Measurements from ENCODE around the gene ZSWIM4. TPM values are rescaled to one million over a fixed set of nuclear protein-coding genes. Genes with fewer than 3 reads are reported as not detected.

Gene ZSWIM4
- total and polyA plus RNA-seq, 2 of the 13 experiments (the other 11 are each of a cell fraction or from before 2014, with no cell fraction given) = 0.33 to 0.86 TPM

DNA sequence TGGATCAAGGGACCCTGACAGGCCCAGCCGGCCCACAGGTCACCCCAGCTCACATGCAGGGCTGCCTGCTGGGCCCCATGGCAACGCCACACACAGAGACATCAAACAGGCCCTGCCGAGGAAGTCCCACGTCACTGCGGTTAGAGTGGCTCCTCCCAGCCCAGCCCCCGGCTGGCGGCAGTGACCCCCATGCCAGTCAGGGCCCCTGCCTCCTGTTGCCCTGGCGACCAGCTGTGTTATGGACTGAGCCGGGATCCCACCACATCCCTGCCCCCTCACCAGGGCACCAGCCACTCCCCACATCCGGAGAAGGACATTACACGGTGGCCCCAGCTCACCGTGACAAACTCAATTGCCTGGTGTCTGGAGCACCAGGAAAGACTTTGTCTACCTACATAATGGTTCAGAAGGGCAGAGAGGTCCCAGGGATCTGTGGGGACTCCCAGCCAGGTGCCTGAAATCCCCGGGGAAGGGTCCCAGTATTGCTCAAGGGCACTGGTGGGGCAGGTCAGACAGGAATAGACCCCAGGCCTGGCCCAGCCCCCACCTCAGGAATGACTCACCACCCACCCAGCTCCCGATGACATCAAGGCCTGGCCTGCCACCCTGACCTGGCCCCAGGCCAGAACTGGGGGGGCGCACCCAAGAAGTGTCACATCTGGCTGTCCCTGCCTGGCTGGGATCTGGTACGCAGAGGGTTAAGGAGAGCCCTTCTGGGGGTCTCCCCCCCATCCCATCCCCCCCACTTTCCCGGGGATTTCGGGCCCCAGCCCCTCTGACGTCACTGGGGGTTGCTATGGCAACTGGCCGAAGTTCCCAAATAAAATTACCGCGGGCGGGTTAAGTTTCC is 51.5 kb downstream of the ZSWIM4 start (continued):
- TF ChIP-seq, protein P1, sequence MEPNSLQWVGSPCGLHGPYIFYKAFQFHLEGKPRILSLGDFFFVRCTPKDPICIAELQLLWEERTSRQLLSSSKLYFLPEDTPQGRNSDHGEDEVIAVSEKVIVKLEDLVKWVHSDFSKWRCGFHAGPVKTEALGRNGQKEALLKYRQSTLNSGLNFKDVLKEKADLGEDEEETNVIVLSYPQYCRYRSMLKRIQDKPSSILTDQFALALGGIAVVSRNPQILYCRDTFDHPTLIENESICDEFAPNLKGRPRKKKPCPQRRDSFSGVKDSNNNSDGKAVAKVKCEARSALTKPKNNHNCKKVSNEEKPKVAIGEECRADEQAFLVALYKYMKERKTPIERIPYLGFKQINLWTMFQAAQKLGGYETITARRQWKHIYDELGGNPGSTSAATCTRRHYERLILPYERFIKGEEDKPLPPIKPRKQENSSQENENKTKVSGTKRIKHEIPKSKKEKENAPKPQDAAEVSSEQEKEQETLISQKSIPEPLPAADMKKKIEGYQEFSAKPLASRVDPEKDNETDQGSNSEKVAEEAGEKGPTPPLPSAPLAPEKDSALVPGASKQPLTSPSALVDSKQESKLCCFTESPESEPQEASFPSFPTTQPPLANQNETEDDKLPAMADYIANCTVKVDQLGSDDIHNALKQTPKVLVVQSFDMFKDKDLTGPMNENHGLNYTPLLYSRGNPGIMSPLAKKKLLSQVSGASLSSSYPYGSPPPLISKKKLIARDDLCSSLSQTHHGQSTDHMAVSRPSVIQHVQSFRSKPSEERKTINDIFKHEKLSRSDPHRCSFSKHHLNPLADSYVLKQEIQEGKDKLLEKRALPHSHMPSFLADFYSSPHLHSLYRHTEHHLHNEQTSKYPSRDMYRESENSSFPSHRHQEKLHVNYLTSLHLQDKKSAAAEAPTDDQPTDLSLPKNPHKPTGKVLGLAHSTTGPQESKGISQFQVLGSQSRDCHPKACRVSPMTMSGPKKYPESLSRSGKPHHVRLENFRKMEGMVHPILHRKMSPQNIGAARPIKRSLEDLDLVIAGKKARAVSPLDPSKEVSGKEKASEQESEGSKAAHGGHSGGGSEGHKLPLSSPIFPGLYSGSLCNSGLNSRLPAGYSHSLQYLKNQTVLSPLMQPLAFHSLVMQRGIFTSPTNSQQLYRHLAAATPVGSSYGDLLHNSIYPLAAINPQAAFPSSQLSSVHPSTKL (CRISPR knock-in tag; IDR thresholded peaks at IDR 0.05) = peak; percentile 68
- TF ChIP-seq, protein P2, sequence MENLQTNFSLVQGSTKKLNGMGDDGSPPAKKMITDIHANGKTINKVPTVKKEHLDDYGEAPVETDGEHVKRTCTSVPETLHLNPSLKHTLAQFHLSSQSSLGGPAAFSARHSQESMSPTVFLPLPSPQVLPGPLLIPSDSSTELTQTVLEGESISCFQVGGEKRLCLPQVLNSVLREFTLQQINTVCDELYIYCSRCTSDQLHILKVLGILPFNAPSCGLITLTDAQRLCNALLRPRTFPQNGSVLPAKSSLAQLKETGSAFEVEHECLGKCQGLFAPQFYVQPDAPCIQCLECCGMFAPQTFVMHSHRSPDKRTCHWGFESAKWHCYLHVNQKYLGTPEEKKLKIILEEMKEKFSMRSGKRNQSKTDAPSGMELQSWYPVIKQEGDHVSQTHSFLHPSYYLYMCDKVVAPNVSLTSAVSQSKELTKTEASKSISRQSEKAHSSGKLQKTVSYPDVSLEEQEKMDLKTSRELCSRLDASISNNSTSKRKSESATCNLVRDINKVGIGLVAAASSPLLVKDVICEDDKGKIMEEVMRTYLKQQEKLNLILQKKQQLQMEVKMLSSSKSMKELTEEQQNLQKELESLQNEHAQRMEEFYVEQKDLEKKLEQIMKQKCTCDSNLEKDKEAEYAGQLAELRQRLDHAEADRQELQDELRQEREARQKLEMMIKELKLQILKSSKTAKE (CRISPR knock-in tag; IDR thresholded peaks at IDR 0.05; ENCODE audit: borderline replicate concordance) = no peak; the same call in 1 of the 2 replicates
- peak; percentile 41; the same call in 1 of the 2 replicates for TF ChIP-seq CEBPB (IDR thresholded peaks at IDR 0.05; ENCODE audit: borderline replicate concordance, low read depth, low read length)
- TF ChIP-seq NFYB (CRISPR knock-in tag; IDR thresholded peaks at IDR 0.05) = peak; percentile 21
- 0 out of 2 replicates have a peak, but pooled peaks have one; percentile 14 for TF ChIP-seq HOXA5 (CRISPR knock-in tag; IDR thresholded peaks at IDR 0.05)
- TF ChIP-seq, protein P3, sequence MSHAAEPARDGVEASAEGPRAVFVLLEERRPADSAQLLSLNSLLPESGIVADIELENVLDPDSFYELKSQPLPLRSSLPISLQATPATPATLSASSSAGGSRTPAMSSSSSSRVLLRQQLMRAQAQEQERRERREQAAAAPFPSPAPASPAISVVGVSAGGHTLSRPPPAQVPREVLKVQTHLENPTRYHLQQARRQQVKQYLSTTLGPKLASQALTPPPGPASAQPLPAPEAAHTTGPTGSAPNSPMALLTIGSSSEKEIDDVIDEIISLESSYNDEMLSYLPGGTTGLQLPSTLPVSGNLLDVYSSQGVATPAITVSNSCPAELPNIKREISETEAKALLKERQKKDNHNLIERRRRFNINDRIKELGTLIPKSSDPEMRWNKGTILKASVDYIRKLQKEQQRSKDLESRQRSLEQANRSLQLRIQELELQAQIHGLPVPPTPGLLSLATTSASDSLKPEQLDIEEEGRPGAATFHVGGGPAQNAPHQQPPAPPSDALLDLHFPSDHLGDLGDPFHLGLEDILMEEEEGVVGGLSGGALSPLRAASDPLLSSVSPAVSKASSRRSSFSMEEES (CRISPR knock-in tag; IDR thresholded peaks at IDR 0.05) = peak; percentile 18
- TF ChIP-seq ZNF317 (CRISPR knock-in tag; IDR thresholded peaks at IDR 0.05) = 0 out of 2 replicates have a peak, but pooled peaks have one; percentile 14
- TF ChIP-seq PAF1 (CRISPR knock-in tag; IDR thresholded peaks at IDR 0.05) = no peak
- TF ChIP-seq, protein P4, sequence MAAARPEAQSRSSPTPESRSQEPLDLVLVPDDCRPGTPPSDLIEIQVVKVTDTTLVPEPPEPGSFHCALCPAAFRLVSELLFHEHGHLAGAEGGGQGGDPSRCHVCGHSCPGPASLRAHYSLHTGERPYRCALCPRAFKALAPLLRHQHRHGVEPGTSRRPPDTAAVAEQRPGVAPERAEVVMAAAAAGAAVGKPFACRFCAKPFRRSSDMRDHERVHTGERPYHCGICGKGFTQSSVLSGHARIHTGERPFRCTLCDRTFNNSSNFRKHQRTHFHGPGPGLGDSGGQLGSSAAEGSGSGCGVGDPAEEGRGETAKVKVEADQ (CRISPR knock-in tag; IDR thresholded peaks at IDR 0.05; ENCODE audit: borderline replicate concordance) = no peak
- peak; percentile 54; the same call in 1 of the 2 replicates for TF ChIP-seq ELF3 (CRISPR knock-in tag; IDR thresholded peaks at IDR 0.05)
- TF ChIP-seq, protein P5, sequence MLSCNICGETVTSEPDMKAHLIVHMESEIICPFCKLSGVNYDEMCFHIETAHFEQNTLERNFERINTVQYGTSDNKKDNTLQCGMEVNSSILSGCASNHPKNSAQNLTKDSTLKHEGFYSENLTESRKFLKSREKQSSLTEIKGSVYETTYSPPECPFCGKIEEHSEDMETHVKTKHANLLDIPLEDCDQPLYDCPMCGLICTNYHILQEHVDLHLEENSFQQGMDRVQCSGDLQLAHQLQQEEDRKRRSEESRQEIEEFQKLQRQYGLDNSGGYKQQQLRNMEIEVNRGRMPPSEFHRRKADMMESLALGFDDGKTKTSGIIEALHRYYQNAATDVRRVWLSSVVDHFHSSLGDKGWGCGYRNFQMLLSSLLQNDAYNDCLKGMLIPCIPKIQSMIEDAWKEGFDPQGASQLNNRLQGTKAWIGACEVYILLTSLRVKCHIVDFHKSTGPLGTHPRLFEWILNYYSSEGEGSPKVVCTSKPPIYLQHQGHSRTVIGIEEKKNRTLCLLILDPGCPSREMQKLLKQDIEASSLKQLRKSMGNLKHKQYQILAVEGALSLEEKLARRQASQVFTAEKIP (CRISPR knock-in tag; IDR thresholded peaks at IDR 0.05; ENCODE audit: borderline replicate concordance) = no peak
- peak; percentile 49 for TF ChIP-seq FOXA3 (CRISPR knock-in tag; IDR thresholded peaks at IDR 0.05)
- TF ChIP-seq, protein P6, sequence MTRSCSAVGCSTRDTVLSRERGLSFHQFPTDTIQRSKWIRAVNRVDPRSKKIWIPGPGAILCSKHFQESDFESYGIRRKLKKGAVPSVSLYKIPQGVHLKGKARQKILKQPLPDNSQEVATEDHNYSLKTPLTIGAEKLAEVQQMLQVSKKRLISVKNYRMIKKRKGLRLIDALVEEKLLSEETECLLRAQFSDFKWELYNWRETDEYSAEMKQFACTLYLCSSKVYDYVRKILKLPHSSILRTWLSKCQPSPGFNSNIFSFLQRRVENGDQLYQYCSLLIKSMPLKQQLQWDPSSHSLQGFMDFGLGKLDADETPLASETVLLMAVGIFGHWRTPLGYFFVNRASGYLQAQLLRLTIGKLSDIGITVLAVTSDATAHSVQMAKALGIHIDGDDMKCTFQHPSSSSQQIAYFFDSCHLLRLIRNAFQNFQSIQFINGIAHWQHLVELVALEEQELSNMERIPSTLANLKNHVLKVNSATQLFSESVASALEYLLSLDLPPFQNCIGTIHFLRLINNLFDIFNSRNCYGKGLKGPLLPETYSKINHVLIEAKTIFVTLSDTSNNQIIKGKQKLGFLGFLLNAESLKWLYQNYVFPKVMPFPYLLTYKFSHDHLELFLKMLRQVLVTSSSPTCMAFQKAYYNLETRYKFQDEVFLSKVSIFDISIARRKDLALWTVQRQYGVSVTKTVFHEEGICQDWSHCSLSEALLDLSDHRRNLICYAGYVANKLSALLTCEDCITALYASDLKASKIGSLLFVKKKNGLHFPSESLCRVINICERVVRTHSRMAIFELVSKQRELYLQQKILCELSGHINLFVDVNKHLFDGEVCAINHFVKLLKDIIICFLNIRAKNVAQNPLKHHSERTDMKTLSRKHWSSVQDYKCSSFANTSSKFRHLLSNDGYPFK (CRISPR knock-in tag; IDR thresholded peaks at IDR 0.05; ENCODE audit: borderline replicate concordance) = peak; percentile 35; the same call in 1 of the 2 replicates
